HEK293T (cell line): ENCODE data around the gene RRAS2.

Experiments used
- ARNT ChIP-seq: fragments of 450-650 bp; IDR thresholded peaks from 2 replicates; pipeline ENCODE4 v1.6.1; 2017; ENCODE audit warnings: mild to moderate bottlenecking
- ELF4 ChIP-seq: fragments of 450-650 bp; IDR thresholded peaks from 2 replicates; pipeline ENCODE4 v1.6.1; 2017; ENCODE audit warnings: antibody characterized with exemption
- FOXK2 ChIP-seq: fragments of 450-650 bp; IDR thresholded peaks from 2 replicates; pipeline ENCODE4 v1.6.1; 2016; ENCODE audit warnings: mild to moderate bottlenecking
- SP1 ChIP-seq: fragments of 450-650 bp; IDR thresholded peaks from 2 replicates; pipeline ENCODE4 v1.6.1; 2017
- TARDBP ChIP-seq: fragments of 450-650 bp; IDR thresholded peaks from 2 replicates; pipeline ENCODE4 v1.6.1; 2016
- ZNF384 ChIP-seq: fragments of 450-650 bp; IDR thresholded peaks from 2 replicates; pipeline ENCODE4 v1.6.1; 2016

DNA sequence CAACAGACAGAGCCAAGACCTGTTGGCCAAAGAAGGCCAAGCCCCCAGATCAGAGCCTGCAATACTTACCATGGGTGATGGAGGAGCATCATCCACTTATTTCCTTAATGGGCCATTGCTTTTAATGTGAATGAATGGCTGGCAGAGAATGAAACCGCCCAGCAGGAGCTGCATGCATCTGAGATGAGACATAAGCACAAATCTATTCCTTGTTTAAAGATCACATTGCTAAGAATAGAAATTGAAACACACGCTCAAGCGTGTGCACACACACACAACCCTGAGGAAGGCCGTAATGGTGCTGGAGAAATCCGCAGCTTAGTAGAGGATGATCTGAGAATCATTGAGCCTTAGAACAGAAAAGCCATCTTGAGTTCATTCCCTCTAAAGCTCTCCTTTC is 5.3 kb upstream of the RRAS2 start:
- TF ChIP-seq ARNT: no peak
- TF ChIP-seq FOXK2: no peak
- TF ChIP-seq TARDBP: no peak
- no peak for TF ChIP-seq ZNF384
- TF ChIP-seq ELF4: no peak
- no peak for TF ChIP-seq SP1
